T-cell (primary cell): ENCODE measurements around the gene SMCO3. TPM values are rescaled to one million over a fixed set of nuclear protein-coding genes. Genes with fewer than 3 reads are reported as not detected.

Experiments used
- ATAC-seq, 4 experiments: fragments of 200-7000 bp in 3 of 4; fragments of 150-1000 bp in 1 of 4; cut with Tn5 transposase; replicated peaks in 1 of 4; 1 replicate in 3 of 4; 2 replicates in 1 of 4; pipeline ENCODE4 v1.10.0; 2021; ENCODE audit warnings: moderate library complexity in 3 of 4, mild to moderate bottlenecking in 2 of 4, moderate number of reproducible peaks in 1 of 4
- CTCF ChIA-PET, 2 donors: fragments of 300-600 bp; sonication (Branson Sonifier 250); formaldehyde crosslinking; loops; one replicate each; lab custom pipeline; 2022; ENCODE audit warnings: antibody characterized with exemption in 2 of 2; lab: Charles Lee
- POLR2A ChIA-PET, 2 donors: fragments of 300-600 bp; sonication (Branson Sonifier 250); formaldehyde crosslinking; loops; one replicate each; lab custom pipeline; 2022; ENCODE audit warnings: antibody characterized with exemption in 2 of 2; lab: Charles Lee
- DNase-seq, 35 experiments: peaks; one replicate each; pipeline versions ENCODE4 v3.0.0 to v3.0.0-alpha.2; 2013 to 2023
- H3K27ac ChIP-seq: one replicate; pipeline ENCODE4 v1.5.1; 2013; ENCODE audit warnings: low read length
- H3K27me3 ChIP-seq, 2 experiments: replicated peaks in 1 of 2; 1 replicate in 1 of 2; 2 replicates in 1 of 2; pipeline versions ENCODE4 v1.6.1 to v1.7.0; 2013; ENCODE audit warnings: low read length in 1 of 2, mixed read lengths in 1 of 2; ENCODE audit not compliant: control insufficient read depth in 2 of 2, insufficient read depth in 2 of 2; ENCODE audit errors: extremely low read depth in 1 of 2
- H3K36me3 ChIP-seq, 2 donors: 1 replicate in 1 of 2; 2 replicates in 1 of 2; pipeline versions ENCODE4 v1.6.1 to v1.7.0; 2013; ENCODE audit warnings: low read length in 1 of 2; ENCODE audit not compliant: control insufficient read depth in 2 of 2, insufficient read depth in 1 of 2; ENCODE audit errors: extremely low read depth in 1 of 2
- H3K4me1 ChIP-seq, 2 experiments: 1 replicate in 1 of 2; 2 replicates in 1 of 2; pipeline versions ENCODE4 v1.6.1 to v1.7.0; 2013; ENCODE audit warnings: low read length in 2 of 2, mixed read lengths in 1 of 2; ENCODE audit not compliant: insufficient read depth in 2 of 2, control insufficient read depth in 1 of 2; ENCODE audit errors: extremely low read depth in 1 of 2
- H3K4me3 ChIP-seq, 2 donors: 1 replicate in 1 of 2; 2 replicates in 1 of 2; pipeline versions ENCODE4 v1.5.1 to v1.7.0; 2013; ENCODE audit warnings: mild to moderate bottlenecking in 2 of 2, low read length in 1 of 2, moderate library complexity in 1 of 2; ENCODE audit not compliant: control insufficient read depth in 1 of 2; ENCODE audit errors: extremely low read depth in 1 of 2
- H3K9me3 ChIP-seq: 2 replicates; pipeline ENCODE4 v1.7.0; 2013
- H3K27ac Mint-ChIP-seq, 2 donors: one replicate each; pipeline ENCODE4 v1.8.0; 2020 to 2021; ENCODE audit warnings: mild to moderate bottlenecking in 2 of 2, mixed read lengths in 2 of 2
- H3K27me3 Mint-ChIP-seq, 2 donors: one replicate each; pipeline ENCODE4 v1.8.0; 2021 to 2022; ENCODE audit warnings: mixed read lengths in 2 of 2
- H3K36me3 Mint-ChIP-seq: one replicate; pipeline ENCODE4 v1.8.0; 2021; ENCODE audit warnings: mixed read lengths
- H3K4me1 Mint-ChIP-seq, 3 donors: one replicate each; pipeline ENCODE4 v1.8.0; 2020 to 2022; ENCODE audit warnings: mixed read lengths in 3 of 3, mild to moderate bottlenecking in 1 of 3
- H3K4me3 Mint-ChIP-seq, 3 donors: one replicate each; pipeline ENCODE4 v1.8.0; 2020 to 2022; ENCODE audit warnings: mild to moderate bottlenecking in 3 of 3, mixed read lengths in 3 of 3, moderate library complexity in 3 of 3
- H3K9me3 Mint-ChIP-seq, 3 donors: one replicate each; pipeline ENCODE4 v1.8.0; 2020 to 2022; ENCODE audit warnings: mixed read lengths in 3 of 3
- WGBS: methylation state at CpG from one replicate; pipeline ENCODE4 v1.1.5; 2013; ENCODE audit warnings: missing lambda C conversion rate; ENCODE audit not compliant: insufficient coverage; 5-methylcytosine and 5-hydroxymethylcytosine counted together
- total RNA-seq, 35 experiments: library from RNA in 6 of 35; stranded (reverse) in 6 of 35; fragments of 120-200 nt in 1 of 35; gene quantifications; one replicate each; pipeline versions ENCODE4 v1.2.1 to v1.2.4 and lab custom pipeline; 2013 to 2026

The SMCO3 gene
- total RNA-seq, 5 donors from 2014 or later (not counting 1 experiment from before 2014, with no cell fraction given), result not detected

- ChIA-PET POLR2A (no interaction called here), CTCF (interaction anchor here in 1 of 2 donors (2.7 kb wide), 1 partner anchor 145 kb away, joined by 10 read pairs; no protein-coding TSS in a partner anchor)
- no peaks in the 10 kb centered on the region for H3K9me3 ChIP-seq
- no peak overlapping the region for H3K4me3 Mint-ChIP-seq
- no peak overlapping the region for H3K4me3 ChIP-seq
- WGBS, result no CpG with 5 or more reads among the region's 1 CpG
- no peak for DNase-seq
- H3K36me3 ChIP-seq, result no peaks in the 10 kb centered on the region
- no peaks in the 10 kb centered on the region for H3K9me3 Mint-ChIP-seq
- H3K27me3 ChIP-seq, result no peaks in the 10 kb centered on the region
- ATAC-seq, result no peak
- H3K4me1 ChIP-seq, result peaks cover 0 to 2% of the 10 kb centered on the region in 2 experiments
- no peaks in the 10 kb centered on the region for H3K27me3 Mint-ChIP-seq
- H3K36me3 Mint-ChIP-seq, result no peaks in the 10 kb centered on the region
- no peak overlapping the region for H3K27ac ChIP-seq
- no peak overlapping the region for H3K27ac Mint-ChIP-seq
- peaks cover 2 to 5% (median 5%) of the 10 kb centered on the region in 3 donors for H3K4me1 Mint-ChIP-seq
Measured at GRCh38 chr12:14850929-14851663, 37.1 kb upstream of the SMCO3 start.

- ChIA-PET CTCF (interaction anchor here in 1 of 2 donors (0.6 to 5.6 kb wide), 2 partner anchors 146 kb away, joined by 3 to 40 read pairs; no protein-coding TSS in a partner anchor), POLR2A (no interaction called here)
- no CpG with 5 or more reads among the region's 2 CpGs for WGBS
- no peak overlapping the region for H3K27ac Mint-ChIP-seq
- H3K36me3 Mint-ChIP-seq, result no peaks in the 10 kb centered on the region
- peaks cover 3 to 5% of the 10 kb centered on the region in 2 experiments for H3K4me1 ChIP-seq
- no peaks in the 10 kb centered on the region for H3K27me3 Mint-ChIP-seq
- no peak for ATAC-seq
- H3K36me3 ChIP-seq, result no peaks in the 10 kb centered on the region
- no peaks in the 10 kb centered on the region for H3K9me3 ChIP-seq
- H3K4me3 ChIP-seq, result no peak overlapping the region
- H3K4me1 Mint-ChIP-seq, result peaks cover 5 to 14% (median 8%) of the 10 kb centered on the region in 3 donors
- H3K27me3 ChIP-seq, result no peaks in the 10 kb centered on the region
- no peak for DNase-seq
- H3K9me3 Mint-ChIP-seq, result no peaks in the 10 kb centered on the region
- no peak overlapping the region for H3K4me3 Mint-ChIP-seq
- H3K27ac ChIP-seq, result no peak overlapping the region
Measured at GRCh38 chr12:14849661-14850060, 35.7 kb upstream of the SMCO3 start.

GRCh38 chr12:14846876-14847580, 33.0 kb upstream of the SMCO3 start:
- no peak overlapping the region for H3K27ac Mint-ChIP-seq

GRCh38 chr12:14846042-14846587, 32.1 kb upstream of the SMCO3 start:
- H3K27ac Mint-ChIP-seq, result no peak overlapping the region

More at GRCh38 chr12:14846876-14847580, 33.0 kb upstream of the SMCO3 start:
- H3K27ac ChIP-seq, result no peak overlapping the region
- DNase-seq (no peak), ATAC-seq (no peak)
- H3K27me3 ChIP-seq, result no peaks in the 10 kb centered on the region
- Mint-ChIP-seq H3K4me1 (peaks cover 5 to 14% (median 8%) of the 10 kb centered on the region in 3 donors), H3K4me3 (no peak overlapping the region), H3K27me3 (no peaks in the 10 kb centered on the region), H3K36me3 (no peaks in the 10 kb centered on the region), H3K9me3 (no peaks in the 10 kb centered on the region)
- H3K4me3 ChIP-seq, result no peak overlapping the region
- 100% methylated on average over 2 of the region's 4 CpGs for whole genome bisulfite sequencing
- CTCF ChIA-PET, result interaction anchor here (0.6 to 5.6 kb wide), 8 partner anchors 38 to 149 kb away, joined by 3 to 40 read pairs (median 6); no protein-coding TSS in a partner anchor
- POLR2A ChIA-PET, result interaction anchor here in 1 of 2 donors (0.6 to 0.7 kb wide), 2 partner anchors 38 to 1000 kb away, joined by 3 to 4 read pairs; no protein-coding TSS in a partner anchor
- no peaks in the 10 kb centered on the region for H3K36me3 ChIP-seq
- H3K4me1 ChIP-seq, result peaks cover 3 to 5% of the 10 kb centered on the region in 2 experiments
- H3K9me3 ChIP-seq, result no peaks in the 10 kb centered on the region

GRCh38 chr12:14845350-14845750, 31.4 kb upstream of the SMCO3 start:
- H3K36me3 ChIP-seq, result no peaks in the 10 kb centered on the region
- DNase-seq (peak in 30 of 35 experiments; percentile 1 to 75 (median 26)), ATAC-seq (peak; percentile 57 to 75 (median 65))
- CTCF ChIA-PET, result interaction anchor here (0.5 to 5.6 kb wide), 8 partner anchors 39 to 1044 kb away, joined by 3 to 40 read pairs (median 5); no protein-coding TSS in a partner anchor
- POLR2A ChIA-PET, result no interaction called here
- no peaks in the 10 kb centered on the region for H3K36me3 Mint-ChIP-seq
- 60% methylated on average over 1 of the region's 3 CpGs for WGBS
- H3K27me3 ChIP-seq, result no peaks in the 10 kb centered on the region
- H3K27ac Mint-ChIP-seq, result no peak overlapping the region
- no peak overlapping the region for H3K4me3 ChIP-seq
- no peaks in the 10 kb centered on the region for H3K27me3 Mint-ChIP-seq
- H3K9me3 Mint-ChIP-seq, result no peaks in the 10 kb centered on the region
- peaks cover 3 to 5% of the 10 kb centered on the region in 2 experiments for H3K4me1 ChIP-seq
- H3K4me3 Mint-ChIP-seq, result no peak overlapping the region
- no peaks in the 10 kb centered on the region for H3K9me3 ChIP-seq
- peaks cover 5 to 14% (median 8%) of the 10 kb centered on the region in 3 donors for H3K4me1 Mint-ChIP-seq
- H3K27ac ChIP-seq, result no peak overlapping the region

More at GRCh38 chr12:14846042-14846587, 32.1 kb upstream of the SMCO3 start:
- Mint-ChIP-seq H3K36me3 (no peaks in the 10 kb centered on the region), H3K4me1 (peaks cover 5 to 14% (median 8%) of the 10 kb centered on the region in 3 donors), H3K4me3 (no peak overlapping the region), H3K9me3 (no peaks in the 10 kb centered on the region), H3K27me3 (no peaks in the 10 kb centered on the region)
- CTCF ChIA-PET, result interaction anchor here (0.5 to 5.6 kb wide), 8 partner anchors 38 to 1043 kb away, joined by 3 to 40 read pairs (median 5); no protein-coding TSS in a partner anchor
- DNase-seq (no peak), ATAC-seq (no peak)
- POLR2A ChIA-PET, result interaction anchor here in 1 of 2 donors (0.6 kb wide), 1 partner anchor 79 kb away, joined by 4 read pairs; no protein-coding TSS in a partner anchor
- H3K27me3 ChIP-seq, result no peaks in the 10 kb centered on the region
- H3K4me3 ChIP-seq, result no peak overlapping the region
- H3K9me3 ChIP-seq, result no peaks in the 10 kb centered on the region
- H3K27ac ChIP-seq, result no peak overlapping the region
- H3K4me1 ChIP-seq, result peaks cover 3 to 5% of the 10 kb centered on the region in 2 experiments
- no CpG with 5 or more reads among the region's 3 CpGs for WGBS
- no peaks in the 10 kb centered on the region for H3K36me3 ChIP-seq

GRCh38 chr12:14844401-14844800, 30.4 kb upstream of the SMCO3 start:
- Mint-ChIP-seq H3K4me1 (peaks cover 5 to 14% (median 8%) of the 10 kb centered on the region in 3 donors), H3K9me3 (no peaks in the 10 kb centered on the region), H3K27ac (no peak overlapping the region), H3K27me3 (peaks cover 3 to 6% of the 10 kb centered on the region in 2 donors), H3K36me3 (no peaks in the 10 kb centered on the region), H3K4me3 (no peak overlapping the region)
- Histone ChIP-seq H3K4me1 (peaks cover 3 to 5% of the 10 kb centered on the region in 2 experiments), H3K4me3 (no peak overlapping the region), H3K27ac (no peak overlapping the region), H3K9me3 (no peaks in the 10 kb centered on the region), H3K27me3 (no peaks in the 10 kb centered on the region), H3K36me3 (no peaks in the 10 kb centered on the region)
- ATAC-seq (no peak), DNase-seq (no peak)
- ChIA-PET POLR2A (interaction anchor here in 1 of 2 donors (0.8 kb wide), 1 partner anchor 115 kb away, joined by 3 read pairs; no protein-coding TSS in a partner anchor), CTCF (interaction anchor here in 1 of 2 donors (0.6 to 5.6 kb wide), 3 partner anchors 40 to 159 kb away, joined by 3 to 40 read pairs (median 6); no protein-coding TSS in a partner anchor)
